ENCODE data around the gene CD99. TPM values are rescaled to one million over a fixed set of nuclear protein-coding genes. Genes with fewer than 3 reads are reported as not detected.

Gene CD99
- total RNA-seq, 1 donor from 2014 or later, result 282 TPM

DNA sequence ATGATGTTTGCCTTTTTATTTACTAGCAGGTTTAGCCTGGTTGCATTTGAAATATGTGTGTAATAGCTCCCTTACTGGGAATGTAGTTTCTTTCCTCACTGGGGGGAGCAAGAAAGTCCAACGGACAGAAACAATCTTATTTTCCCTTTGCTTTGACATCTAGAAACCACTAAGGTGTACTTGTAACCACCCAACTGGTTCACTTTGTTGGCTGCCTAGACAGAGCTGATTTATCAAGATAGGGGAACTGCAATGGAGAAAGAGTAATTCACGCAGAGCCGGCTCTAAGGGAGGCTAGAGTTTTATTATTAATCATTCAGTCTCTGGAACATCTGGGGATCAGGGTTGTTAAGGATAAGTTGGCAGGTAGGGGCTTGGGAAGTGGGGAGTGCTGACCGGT lies 91.1 kb downstream of the CD99 start:
- intact Hi-C loops (cut with DNase I), result no loop called here
- no peak for DNase-seq (ENCODE audit: extremely low spot score in 2 of 2)
- no peaks in the 10 kb centered on the region for H3K36me3 ChIP-seq
- TF ChIP-seq POLR2AphosphoS5 (IDR thresholded peaks at IDR 0.05; ENCODE audit: insufficient read depth in 1 of 2, low read depth in 1 of 2) (no peak), POLR2A (IDR thresholded peaks at IDR 0.05) (no peak)
- TF ChIP-seq, protein P1, sequence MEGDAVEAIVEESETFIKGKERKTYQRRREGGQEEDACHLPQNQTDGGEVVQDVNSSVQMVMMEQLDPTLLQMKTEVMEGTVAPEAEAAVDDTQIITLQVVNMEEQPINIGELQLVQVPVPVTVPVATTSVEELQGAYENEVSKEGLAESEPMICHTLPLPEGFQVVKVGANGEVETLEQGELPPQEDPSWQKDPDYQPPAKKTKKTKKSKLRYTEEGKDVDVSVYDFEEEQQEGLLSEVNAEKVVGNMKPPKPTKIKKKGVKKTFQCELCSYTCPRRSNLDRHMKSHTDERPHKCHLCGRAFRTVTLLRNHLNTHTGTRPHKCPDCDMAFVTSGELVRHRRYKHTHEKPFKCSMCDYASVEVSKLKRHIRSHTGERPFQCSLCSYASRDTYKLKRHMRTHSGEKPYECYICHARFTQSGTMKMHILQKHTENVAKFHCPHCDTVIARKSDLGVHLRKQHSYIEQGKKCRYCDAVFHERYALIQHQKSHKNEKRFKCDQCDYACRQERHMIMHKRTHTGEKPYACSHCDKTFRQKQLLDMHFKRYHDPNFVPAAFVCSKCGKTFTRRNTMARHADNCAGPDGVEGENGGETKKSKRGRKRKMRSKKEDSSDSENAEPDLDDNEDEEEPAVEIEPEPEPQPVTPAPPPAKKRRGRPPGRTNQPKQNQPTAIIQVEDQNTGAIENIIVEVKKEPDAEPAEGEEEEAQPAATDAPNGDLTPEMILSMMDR (IDR thresholded peaks at IDR 0.05), result no peak
- H3K27me3 ChIP-seq, result no peaks in the 10 kb centered on the region
- H3K4me1 ChIP-seq, result no peaks in the 10 kb centered on the region
- no peak overlapping the region for H3K4me3 ChIP-seq
- H3K27ac ChIP-seq, result no peak overlapping the region
- H3K9me3 ChIP-seq, result no peaks in the 10 kb centered on the region

GRCh38 chrX:2782778-2783177 lies 91.7 kb downstream of the CD99 start:
- H3K27me3 ChIP-seq, result no peaks in the 10 kb centered on the region
- intact Hi-C loops (cut with DNase I), result no loop called here
- no peak overlapping the region for H3K27ac ChIP-seq
- no peaks in the 10 kb centered on the region for H3K36me3 ChIP-seq
- H3K4me1 ChIP-seq, result no peaks in the 10 kb centered on the region
- H3K4me3 ChIP-seq, result no peak overlapping the region
- H3K9me3 ChIP-seq, result no peaks in the 10 kb centered on the region
- TF ChIP-seq, protein P1 (IDR thresholded peaks at IDR 0.05), result no peak
- TF ChIP-seq POLR2A (IDR thresholded peaks at IDR 0.05) (no peak), POLR2AphosphoS5 (IDR thresholded peaks at IDR 0.05; ENCODE audit: insufficient read depth in 1 of 2, low read depth in 1 of 2) (no peak)
- DNase-seq (ENCODE audit: extremely low spot score in 2 of 2), result no peak

DNA sequence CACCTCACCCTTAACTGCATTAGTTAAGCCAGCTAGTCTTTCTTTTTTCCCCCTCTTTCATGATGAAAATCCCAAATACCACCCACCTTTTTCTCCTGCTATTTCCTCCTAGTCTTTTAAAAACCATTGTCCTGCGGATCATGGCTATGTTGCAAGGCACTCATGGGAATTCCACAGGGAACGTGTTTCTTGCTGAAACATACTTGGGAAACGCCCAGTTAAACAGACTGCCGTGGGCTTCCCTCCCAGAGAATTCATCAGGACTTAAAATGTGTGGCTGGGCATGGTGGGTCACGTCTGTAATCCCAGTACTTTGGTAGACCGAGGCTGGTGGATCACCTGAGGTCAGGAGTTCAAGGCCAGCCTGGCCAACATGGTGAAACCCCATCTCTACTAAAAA lies 92.9 kb downstream of the CD99 start:
- Histone ChIP-seq H3K9me3 (no peaks in the 10 kb centered on the region), H3K36me3 (no peaks in the 10 kb centered on the region), H3K4me1 (no peaks in the 10 kb centered on the region), H3K4me3 (no peak overlapping the region), H3K27me3 (no peaks in the 10 kb centered on the region), H3K27ac (no peak overlapping the region)
- DNase-seq (ENCODE audit: extremely low spot score in 2 of 2), result no peak
- TF ChIP-seq POLR2AphosphoS5 (IDR thresholded peaks at IDR 0.05; ENCODE audit: insufficient read depth in 1 of 2, low read depth in 1 of 2) (no peak), POLR2A (IDR thresholded peaks at IDR 0.05) (no peak)
- TF ChIP-seq, protein P1 (IDR thresholded peaks at IDR 0.05), result no peak
- intact Hi-C loops (cut with DNase I), result no loop called here

DNA sequence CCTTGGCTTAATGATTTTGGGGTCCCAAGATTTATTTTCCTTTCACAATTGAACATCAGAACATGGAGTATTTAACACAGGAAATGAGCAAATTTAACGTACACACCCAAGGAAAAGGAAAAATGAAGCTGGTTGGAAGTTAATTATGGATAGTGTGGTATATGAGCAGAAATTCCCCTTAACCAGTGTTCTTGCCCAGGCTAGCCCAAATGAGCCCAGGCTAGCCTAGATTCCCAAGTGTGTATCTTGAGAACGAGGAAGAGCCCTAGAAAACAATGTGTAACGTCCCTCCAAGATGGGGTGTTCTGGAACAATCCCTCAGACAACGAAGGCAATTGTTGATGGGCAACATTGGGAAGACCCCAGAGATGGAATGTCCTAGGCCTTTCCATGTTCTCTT lies 94.4 kb downstream of the CD99 start:
- H3K36me3 ChIP-seq, result no peaks in the 10 kb centered on the region
- no peak for DNase-seq (ENCODE audit: extremely low spot score in 2 of 2)
- H3K27ac ChIP-seq, result no peak overlapping the region
- TF ChIP-seq, protein P1 (IDR thresholded peaks at IDR 0.05), result no peak
- TF ChIP-seq POLR2AphosphoS5 (IDR thresholded peaks at IDR 0.05; ENCODE audit: insufficient read depth in 1 of 2, low read depth in 1 of 2) (no peak), POLR2A (IDR thresholded peaks at IDR 0.05) (no peak)
- no peaks in the 10 kb centered on the region for H3K9me3 ChIP-seq
- H3K27me3 ChIP-seq, result no peaks in the 10 kb centered on the region
- no peaks in the 10 kb centered on the region for H3K4me1 ChIP-seq
- H3K4me3 ChIP-seq, result no peak overlapping the region
- intact Hi-C loops (cut with DNase I), result no loop called here

DNA sequence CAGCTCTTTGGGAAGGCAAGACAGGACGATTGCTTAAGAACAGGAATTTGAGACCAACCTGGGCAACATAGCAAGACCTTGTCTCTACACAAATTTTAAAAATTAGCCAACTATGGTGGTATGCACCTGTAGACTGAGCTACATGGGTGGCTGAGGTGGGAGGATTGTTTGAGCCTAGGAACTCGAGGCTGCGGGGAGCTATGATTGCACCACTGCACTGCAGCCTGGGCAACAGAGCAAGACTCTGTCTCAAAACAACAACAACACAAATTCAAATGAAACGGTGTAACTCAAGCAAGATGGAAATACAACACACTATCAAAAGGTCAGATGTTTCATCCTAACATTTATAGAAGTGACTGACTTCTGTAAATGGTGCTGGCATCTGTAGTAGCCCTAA lies 97.9 kb downstream of the CD99 start:
- no peaks in the 10 kb centered on the region for H3K36me3 ChIP-seq
- H3K4me1 ChIP-seq, result no peaks in the 10 kb centered on the region
- H3K27me3 ChIP-seq, result no peaks in the 10 kb centered on the region
- no peaks in the 10 kb centered on the region for H3K9me3 ChIP-seq
- TF ChIP-seq POLR2AphosphoS5 (IDR thresholded peaks at IDR 0.05; ENCODE audit: insufficient read depth in 1 of 2, low read depth in 1 of 2) (no peak), POLR2A (IDR thresholded peaks at IDR 0.05) (no peak)
- TF ChIP-seq, protein P1 (IDR thresholded peaks at IDR 0.05), result no peak
- intact Hi-C loops (cut with DNase I), result no loop called here
- DNase-seq (ENCODE audit: extremely low spot score in 2 of 2), result no peak
- no peak overlapping the region for H3K27ac ChIP-seq
- H3K4me3 ChIP-seq, result no peak overlapping the region

Data from vagina (tissue), 2 donors.